Activated naive CD8-positive, alpha-beta T cell (primary cell): Measurements from ENCODE around the gene OSBPL2.

ENCODE experiments used
- H3K27ac Mint-ChIP-seq: one replicate; pipeline ENCODE4 v1.8.0; 2021; ENCODE audit warnings: mixed read lengths
- H3K27me3 Mint-ChIP-seq: one replicate; pipeline ENCODE4 v1.8.0; 2021; ENCODE audit warnings: mixed read lengths
- H3K36me3 Mint-ChIP-seq: one replicate; pipeline ENCODE4 v1.8.0; 2021; ENCODE audit warnings: mixed read lengths
- H3K4me1 Mint-ChIP-seq: one replicate; pipeline ENCODE4 v1.8.0; 2021; ENCODE audit warnings: low read depth, mixed read lengths
- H3K4me3 Mint-ChIP-seq: one replicate; pipeline ENCODE4 v1.8.0; 2021; ENCODE audit warnings: mild to moderate bottlenecking, mixed read lengths
- H3K9me3 Mint-ChIP-seq: one replicate; pipeline ENCODE4 v1.8.0; 2021; ENCODE audit warnings: low read depth, mixed read lengths

The OSBPL2 gene

GRCh38 chr20:62323980-62324906 is 85.9 kb downstream of the OSBPL2 start:
- Mint-ChIP-seq H3K4me1 (no peaks in the 10 kb centered on the region), H3K36me3 (no peaks in the 10 kb centered on the region), H3K9me3 (no peaks in the 10 kb centered on the region), H3K4me3 (no peak overlapping the region), H3K27me3 (no peaks in the 10 kb centered on the region), H3K27ac (no peak overlapping the region)

GRCh38 chr20:62325172-62325905 is 87.0 kb downstream of the OSBPL2 start:
- Mint-ChIP-seq H3K27me3 (no peaks in the 10 kb centered on the region), H3K4me1 (no peaks in the 10 kb centered on the region), H3K36me3 (no peaks in the 10 kb centered on the region), H3K27ac (no peak overlapping the region), H3K4me3 (no peak overlapping the region), H3K9me3 (no peaks in the 10 kb centered on the region)

- Mint-ChIP-seq H3K4me1 (no peaks in the 10 kb centered on the region), H3K27ac (no peak overlapping the region), H3K27me3 (no peaks in the 10 kb centered on the region), H3K36me3 (no peaks in the 10 kb centered on the region), H3K4me3 (no peak overlapping the region), H3K9me3 (no peaks in the 10 kb centered on the region)
Measured at GRCh38 chr20:62326559-62326958, 88.2 kb downstream of the OSBPL2 start.

- Mint-ChIP-seq H3K9me3 (no peaks in the 10 kb centered on the region), H3K36me3 (no peaks in the 10 kb centered on the region), H3K27me3 (no peaks in the 10 kb centered on the region), H3K4me3 (no peak overlapping the region), H3K4me1 (no peaks in the 10 kb centered on the region), H3K27ac (no peak overlapping the region)
Measured at GRCh38 chr20:62326959-62327725, 88.8 kb downstream of the OSBPL2 start.

- H3K27ac Mint-ChIP-seq: no peak overlapping the region
- no peaks in the 10 kb centered on the region for H3K9me3 Mint-ChIP-seq
Measured at GRCh38 chr20:62327726-62328495, 89.6 kb downstream of the OSBPL2 start.

GRCh38 chr20:62328684-62329388 is 90.5 kb downstream of the OSBPL2 start:
- no peaks in the 10 kb centered on the region for H3K4me1 Mint-ChIP-seq
- no peaks in the 10 kb centered on the region for H3K36me3 Mint-ChIP-seq
- no peaks in the 10 kb centered on the region for H3K27me3 Mint-ChIP-seq
- no peak overlapping the region for H3K4me3 Mint-ChIP-seq
- no peak overlapping the region for H3K27ac Mint-ChIP-seq
- no peaks in the 10 kb centered on the region for H3K9me3 Mint-ChIP-seq

More at GRCh38 chr20:62327726-62328495, 89.6 kb downstream of the OSBPL2 start:
- no peaks in the 10 kb centered on the region for H3K36me3 Mint-ChIP-seq
- H3K4me1 Mint-ChIP-seq: no peaks in the 10 kb centered on the region
- H3K27me3 Mint-ChIP-seq: no peaks in the 10 kb centered on the region
- H3K4me3 Mint-ChIP-seq: no peak overlapping the region

GRCh38 chr20:62329389-62330377 is 91.4 kb downstream of the OSBPL2 start:
- no peaks in the 10 kb centered on the region for H3K4me1 Mint-ChIP-seq
- H3K27ac Mint-ChIP-seq: no peak overlapping the region
- no peaks in the 10 kb centered on the region for H3K27me3 Mint-ChIP-seq
- H3K36me3 Mint-ChIP-seq: no peaks in the 10 kb centered on the region
- no peaks in the 10 kb centered on the region for H3K9me3 Mint-ChIP-seq
- H3K4me3 Mint-ChIP-seq: no peak overlapping the region

GRCh38 chr20:62330576-62331317 is 92.4 kb downstream of the OSBPL2 start:
- Mint-ChIP-seq H3K27me3 (no peaks in the 10 kb centered on the region), H3K27ac (no peak overlapping the region), H3K4me1 (no peaks in the 10 kb centered on the region), H3K9me3 (no peaks in the 10 kb centered on the region), H3K36me3 (no peaks in the 10 kb centered on the region), H3K4me3 (no peak overlapping the region)

GRCh38 chr20:62331347-62331746 is 93.0 kb downstream of the OSBPL2 start:
- Mint-ChIP-seq H3K9me3 (no peaks in the 10 kb centered on the region), H3K27me3 (no peaks in the 10 kb centered on the region), H3K27ac (no peak overlapping the region), H3K36me3 (no peaks in the 10 kb centered on the region), H3K4me1 (no peaks in the 10 kb centered on the region), H3K4me3 (no peak overlapping the region)

- no peaks in the 10 kb centered on the region for H3K4me1 Mint-ChIP-seq
- no peaks in the 10 kb centered on the region for H3K27me3 Mint-ChIP-seq
Measured at GRCh38 chr20:62332421-62332820, 94.1 kb downstream of the OSBPL2 start.

GRCh38 chr20:62332989-62333819 is 94.9 kb downstream of the OSBPL2 start:
- Mint-ChIP-seq H3K9me3 (no peaks in the 10 kb centered on the region), H3K4me3 (no peak overlapping the region), H3K27me3 (no peaks in the 10 kb centered on the region), H3K4me1 (no peaks in the 10 kb centered on the region), H3K36me3 (no peaks in the 10 kb centered on the region), H3K27ac (no peak overlapping the region)

More at GRCh38 chr20:62332421-62332820, 94.1 kb downstream of the OSBPL2 start:
- no peaks in the 10 kb centered on the region for H3K9me3 Mint-ChIP-seq
- H3K27ac Mint-ChIP-seq: no peak overlapping the region
- no peak overlapping the region for H3K4me3 Mint-ChIP-seq
- H3K36me3 Mint-ChIP-seq: no peaks in the 10 kb centered on the region
